Measurements from ENCODE around the gene OR2T8. TPM values are rescaled to one million over a fixed set of nuclear protein-coding genes. Genes with fewer than 3 reads are reported as not detected.

OR2T8 gene
- total and polyA plus RNA-seq, 4 donors, result 0.16 to 0.21 TPM; not detected in 2

GRCh38 chr1:247966532-247967204, 46.6 kb downstream of the OR2T8 start:
- Histone ChIP-seq H3K4me1 (ENCODE audit: control insufficient read depth in 5 of 5, insufficient read depth in 5 of 5, low read length in 5 of 5) (no peaks in the 10 kb centered on the region), H3K9ac (ENCODE audit: insufficient read depth in 1 of 2, low read length in 2 of 2) (no peak overlapping the region), H3K4me3 (no peak overlapping the region), H3K27ac (ENCODE audit: low read depth in 1 of 2, low read length in 1 of 2) (no peak overlapping the region), H3K27me3 (ENCODE audit: control insufficient read depth in 3 of 3, insufficient read depth in 3 of 3, low read length in 2 of 3) (no peaks in the 10 kb centered on the region), H3K36me3 (ENCODE audit: control insufficient read depth in 4 of 4, insufficient read depth in 4 of 4, low read length in 4 of 4) (no peaks in the 10 kb centered on the region), H3K9me3 (ENCODE audit: control insufficient read depth in 4 of 4, insufficient read depth in 3 of 4, low read length in 3 of 4) (peaks cover 0 to 7% (median 0%) of the 10 kb centered on the region in 4 donors)
- WGBS, 2 donors, result 40 to 57% methylated on average over 5 of the region's 5 CpGs
- no peak for DNase-seq
- TF ChIP-seq CTCF (IDR thresholded peaks at IDR 0.05; ENCODE audit: control extremely low read depth, extremely low read depth), result no peak
- ATAC-seq (ENCODE audit: insufficient read depth, low FRiP score), result no peak

Other genes with a start within 250 kb of the OR2T8 start
- not detected for gene OR13G1, start 240.5 kb upstream of the OR2T8 start, total RNA-seq
- not detected for gene OR13G1, start 240.5 kb upstream of the OR2T8 start, polyA plus RNA-seq
- gene OR6F1, start 203.6 kb upstream of the OR2T8 start, total RNA-seq, result not detected
- gene OR6F1, start 203.6 kb upstream of the OR2T8 start, polyA plus RNA-seq, result not detected
- gene OR14K1, start 181.6 kb upstream of the OR2T8 start, total RNA-seq, result not detected
- not detected for gene OR14K1, start 181.6 kb upstream of the OR2T8 start, polyA plus RNA-seq
- not detected for gene OR14A2, start 172.1 kb upstream of the OR2T8 start, total RNA-seq
- not detected for gene OR14A2, start 172.1 kb upstream of the OR2T8 start, polyA plus RNA-seq
- gene OR1C1, start 159.7 kb upstream of the OR2T8 start, total RNA-seq, result not detected
- not detected for gene OR1C1, start 159.7 kb upstream of the OR2T8 start, polyA plus RNA-seq
- not detected for gene OR14A16, start 96.1 kb upstream of the OR2T8 start, total RNA-seq
- gene OR14A16, start 96.1 kb upstream of the OR2T8 start, polyA plus RNA-seq, result not detected
- gene OR11L1, start 78.4 kb upstream of the OR2T8 start, total RNA-seq, result not detected
- gene OR11L1, start 78.4 kb upstream of the OR2T8 start, polyA plus RNA-seq, result not detected
- gene TRIM58, start 63.1 kb upstream of the OR2T8 start, total RNA-seq, result 1 to 10 TPM; 2.2 to 9.4 TPM
- gene TRIM58, start 63.1 kb upstream of the OR2T8 start, polyA plus RNA-seq, result under 1 TPM; 0.71 to 0.92 TPM
- gene OR2W3, start 24.7 kb upstream of the OR2T8 start, total RNA-seq, result 1 to 10 TPM; 1.1 to 2.0 TPM
- under 1 TPM; 0.31 to 0.35 TPM for gene OR2W3, start 24.7 kb upstream of the OR2T8 start, polyA plus RNA-seq
- not detected for gene OR2AJ1, start 4.6 kb downstream of the OR2T8 start, total RNA-seq
- gene OR2AJ1, start 4.6 kb downstream of the OR2T8 start, polyA plus RNA-seq, result not detected
- gene OR2L8, start 28.6 kb downstream of the OR2T8 start, total RNA-seq, result not detected
- not detected for gene OR2L8, start 28.6 kb downstream of the OR2T8 start, polyA plus RNA-seq
- gene OR2AK2, start 45.0 kb downstream of the OR2T8 start, total RNA-seq, result not detected
- gene OR2AK2, start 45.0 kb downstream of the OR2T8 start, polyA plus RNA-seq, result not detected
- gene OR2L5, start 93.4 kb downstream of the OR2T8 start, total RNA-seq, result not detected
- not detected for gene OR2L5, start 93.4 kb downstream of the OR2T8 start, polyA plus RNA-seq
- under 1 TPM in 1 of 2 donors, not detected in 1; 0.09 TPM for gene OR2L2, start 109.8 kb downstream of the OR2T8 start, total RNA-seq
- gene OR2L2, start 109.8 kb downstream of the OR2T8 start, polyA plus RNA-seq, result not detected
- gene OR2L3, start 126.6 kb downstream of the OR2T8 start, total RNA-seq, result not detected
- not detected for gene OR2L3, start 126.6 kb downstream of the OR2T8 start, polyA plus RNA-seq
- gene OR2L13, start 174.9 kb downstream of the OR2T8 start, total RNA-seq, result not detected
- gene OR2L13, start 174.9 kb downstream of the OR2T8 start, polyA plus RNA-seq, result under 1 TPM in 1 of 2 donors, not detected in 1; 0.03 TPM
- gene OR2M5, start 224.9 kb downstream of the OR2T8 start, total RNA-seq, result not detected
- not detected for gene OR2M5, start 224.9 kb downstream of the OR2T8 start, polyA plus RNA-seq

Data from lung (tissue), 12 donors.